WTC11 (cell line): ENCODE measurements around the gene KNTC1. TPM values are rescaled to one million over a fixed set of nuclear protein-coding genes. Genes with fewer than 3 reads are reported as not detected.

Source experiments
- ATAC-seq: fragments of 200-7000 bp; cut with Tn5 transposase; 2 replicates; pipeline ENCODE4 v1.10.0; 2021; ENCODE audit warnings: mild to moderate bottlenecking, moderate library complexity
- CTCF ChIA-PET: fragments of 300-600 bp; sonication (Branson Sonifier 250); formaldehyde crosslinking; loops from one replicate; lab custom pipeline; 2021; ENCODE audit warnings: antibody characterized with exemption; lab: Charles Lee
- POLR2A ChIA-PET: fragments of 350-600 bp; sonication (Branson Sonifier 250); formaldehyde crosslinking; loops from one replicate; lab custom pipeline; 2021; ENCODE audit warnings: antibody characterized with exemption; lab: Charles Lee
- DNase-seq: peaks from one replicate; pipeline ENCODE4 v3.0.0; 2021; ENCODE audit warnings: low spot score
- H3K27ac Mint-ChIP-seq: 2 replicates; pipeline ENCODE4 v1.8.0; 2021; ENCODE audit warnings: mixed read lengths
- H3K27me3 Mint-ChIP-seq: 2 replicates; pipeline ENCODE4 v1.8.0; 2021; ENCODE audit warnings: low read depth, mild to moderate bottlenecking, moderate library complexity, mixed read lengths
- H3K36me3 Mint-ChIP-seq: 2 replicates; pipeline ENCODE4 v1.8.0; 2021; ENCODE audit warnings: mixed read lengths
- H3K4me1 Mint-ChIP-seq: 2 replicates; pipeline ENCODE4 v1.8.0; 2022; ENCODE audit warnings: mixed read lengths
- H3K4me3 Mint-ChIP-seq: 2 replicates; pipeline ENCODE4 v1.8.0; 2021; ENCODE audit warnings: mild to moderate bottlenecking, moderate library complexity, mixed read lengths
- H3K9me3 Mint-ChIP-seq: 2 replicates; pipeline ENCODE4 v1.8.0; 2021; ENCODE audit warnings: mixed read lengths
- CREM ChIP-seq: sonication (generic); formaldehyde crosslinking; IDR thresholded peaks from 2 replicates; pipeline ENCODE4 v1.8.1; 2022; ENCODE audit warnings: mild to moderate bottlenecking, missing genetic modification reagents, moderate library complexity
- E2F1 ChIP-seq: sonication (generic); formaldehyde crosslinking; IDR thresholded peaks from 2 replicates; pipeline ENCODE4 v1.8.0; 2022; ENCODE audit warnings: mild to moderate bottlenecking, missing genetic modification reagents
- ELF4 ChIP-seq: sonication (generic); formaldehyde crosslinking; IDR thresholded peaks from 2 replicates; pipeline ENCODE4 v1.8.1; 2022; ENCODE audit warnings: low read depth, mild to moderate bottlenecking, moderate library complexity, missing genetic modification reagents
- EMX1 ChIP-seq: fragments of 250-450 bp; sonication (Bioruptor Pico); IDR thresholded peaks from 2 replicates; pipeline ENCODE4 v1.8.0; 2021; ENCODE audit warnings: mild to moderate bottlenecking
- FOXK1 ChIP-seq: sonication (generic); formaldehyde crosslinking; IDR thresholded peaks from 2 replicates; pipeline ENCODE4 v1.8.0; 2022; ENCODE audit warnings: mild to moderate bottlenecking, moderate library complexity, missing genetic modification reagents
- FOXP4 ChIP-seq: sonication (generic); formaldehyde crosslinking; IDR thresholded peaks from 2 replicates; pipeline ENCODE4 v1.8.0; 2022; ENCODE audit warnings: mild to moderate bottlenecking, missing genetic modification reagents
- GRHL2 ChIP-seq: fragments of 250-450 bp; sonication (Bioruptor Pico); IDR thresholded peaks from 2 replicates; pipeline ENCODE4 v1.8.0; 2022; ENCODE audit warnings: mild to moderate bottlenecking, moderate library complexity; ENCODE audit not compliant: insufficient replicate concordance, severe bottlenecking
- IRF1 ChIP-seq: sonication (generic); formaldehyde crosslinking; IDR thresholded peaks from 2 replicates; pipeline ENCODE4 v1.8.0; 2023; ENCODE audit warnings: missing genetic modification reagents
- JUN ChIP-seq: sonication (generic); formaldehyde crosslinking; IDR thresholded peaks from 2 replicates; pipeline ENCODE4 v1.8.0; 2023; ENCODE audit warnings: mild to moderate bottlenecking, missing genetic modification reagents
- KAT7 ChIP-seq: sonication (generic); formaldehyde crosslinking; IDR thresholded peaks from 2 replicates; pipeline ENCODE4 v1.8.1; 2023; ENCODE audit warnings: missing genetic modification reagents, mild to moderate bottlenecking, borderline replicate concordance
- MAX ChIP-seq: sonication (generic); formaldehyde crosslinking; IDR thresholded peaks from 2 replicates; pipeline ENCODE4 v1.8.0; 2022; ENCODE audit warnings: mild to moderate bottlenecking, missing genetic modification reagents
- NFE2L1 ChIP-seq: sonication (generic); formaldehyde crosslinking; IDR thresholded peaks from 2 replicates; pipeline ENCODE4 v1.8.1; 2023; ENCODE audit warnings: missing genetic modification reagents
- PRDM15 ChIP-seq: sonication (generic); formaldehyde crosslinking; IDR thresholded peaks from 2 replicates; pipeline ENCODE4 v1.8.0; 2022; ENCODE audit warnings: missing genetic modification reagents
- PREB ChIP-seq: sonication (generic); formaldehyde crosslinking; IDR thresholded peaks from 2 replicates; pipeline ENCODE4 v1.8.1; 2022; ENCODE audit warnings: mild to moderate bottlenecking, missing genetic modification reagents, moderate library complexity, borderline replicate concordance
- SMAD3 ChIP-seq: sonication (generic); formaldehyde crosslinking; IDR thresholded peaks from 2 replicates; pipeline ENCODE4 v1.8.0; 2022; ENCODE audit warnings: missing genetic modification reagents, mild to moderate bottlenecking, borderline replicate concordance
- TCF7 ChIP-seq: sonication (generic); formaldehyde crosslinking; IDR thresholded peaks from 2 replicates; pipeline ENCODE4 v1.8.0; 2022; ENCODE audit warnings: mild to moderate bottlenecking, low read depth, missing genetic modification reagents, moderate library complexity
- TEAD4 ChIP-seq: sonication (generic); formaldehyde crosslinking; IDR thresholded peaks from 2 replicates; pipeline ENCODE4 v1.8.0; 2022; ENCODE audit warnings: mild to moderate bottlenecking, missing genetic modification reagents
- USF1 ChIP-seq: sonication (generic); formaldehyde crosslinking; IDR thresholded peaks from 2 replicates; pipeline ENCODE4 v1.8.0; 2022; ENCODE audit warnings: mild to moderate bottlenecking, missing genetic modification reagents
- USF2 ChIP-seq: sonication (generic); formaldehyde crosslinking; IDR thresholded peaks from 2 replicates; pipeline ENCODE4 v1.8.1; 2023; ENCODE audit warnings: mild to moderate bottlenecking, missing genetic modification reagents, moderate library complexity
- ZNF138 ChIP-seq: sonication (generic); formaldehyde crosslinking; conservative IDR thresholded peaks from 2 replicates; pipeline ENCODE4 v1.8.1; 2022; ENCODE audit warnings: mild to moderate bottlenecking, moderate library complexity, missing genetic modification reagents
- ZNF512 ChIP-seq: sonication (generic); formaldehyde crosslinking; IDR thresholded peaks from 2 replicates; pipeline ENCODE4 v1.8.1; 2022; ENCODE audit warnings: missing genetic modification reagents, borderline replicate concordance
- total RNA-seq: library from RNA; stranded (reverse); gene quantifications from 3 replicates; pipeline ENCODE4 v1.2.3, GENCODE V29; 2021

Gene KNTC1
- total RNA-seq, 1 experiment from 2014 or later: 85.1 TPM

GRCh38 chr12:122495258-122495657, 31.8 kb upstream of the KNTC1 start:
- Mint-ChIP-seq H3K27me3 (no peaks in the 10 kb centered on the region), H3K36me3 (peaks cover 29% of the 10 kb centered on the region), H3K9me3 (no peaks in the 10 kb centered on the region), H3K4me3 (no peak overlapping the region), H3K4me1 (peaks cover 10% of the 10 kb centered on the region), H3K27ac (no peak overlapping the region)
- DNase-seq: no peak
- CTCF ChIA-PET: no interaction called here
- POLR2A ChIA-PET: interaction anchor here (0.7 kb wide), 1 partner anchor 146 kb away, joined by 3 read pairs; no protein-coding TSS in a partner anchor
- TF ChIP-seq USF1 (CRISPR knock-in tag) (no peak), PRDM15 (CRISPR knock-in tag) (no peak), TEAD4 (CRISPR knock-in tag) (no peak), NFE2L1 (CRISPR knock-in tag) (no peak), CREM (no peak), ELF4 (no peak), ZNF138 (no peak), EMX1 (CRISPR knock-in tag) (no peak), ZNF512 (no peak), PREB (no peak), MAX (no peak), USF2 (CRISPR knock-in tag) (no peak), FOXP4 (CRISPR knock-in tag) (no peak)
- no peak for ATAC-seq

- Mint-ChIP-seq H3K9me3 (no peaks in the 10 kb centered on the region), H3K36me3 (peaks cover 17% of the 10 kb centered on the region), H3K4me1 (peaks cover 20% of the 10 kb centered on the region)
- TF ChIP-seq GRHL2 (CRISPR knock-in tag) (no peak), IRF1 (CRISPR knock-in tag) (no peak), TCF7 (CRISPR knock-in tag) (no peak), FOXK1 (CRISPR knock-in tag) (peak; percentile 8; the same call in 1 of the 2 replicates), E2F1 (CRISPR knock-in tag) (no peak), SMAD3 (CRISPR knock-in tag) (no peak), JUN (CRISPR knock-in tag) (0 out of 2 replicates have a peak, but pooled peaks have one; percentile 57), KAT7 (CRISPR knock-in tag) (0 out of 2 replicates have a peak, but pooled peaks have one; percentile 29)
Observed at GRCh38 chr12:122499991-122500684, 26.9 kb upstream of the KNTC1 start.

More at GRCh38 chr12:122499991-122500684, 26.9 kb upstream of the KNTC1 start:
- ChIA-PET POLR2A (interaction anchor here (0.5 to 2.4 kb wide), 14 partner anchors 10 to 1084 kb away, joined by 3 to 46 read pairs (median 4); partner anchors contain the start of genes CLIP1, DIABLO, KNTC1 and MPHOSPH9), CTCF (interaction anchor here (0.6 to 2.1 kb wide), 4 partner anchors 29 to 267 kb away, joined by 3 to 18 read pairs (median 6); no protein-coding TSS in a partner anchor)
- Mint-ChIP-seq H3K27ac (peak overlapping the region; percentile 99), H3K4me3 (peak overlapping the region; percentile 88), H3K27me3 (no peaks in the 10 kb centered on the region)
- ATAC-seq (peak; percentile 3), DNase-seq (peak; percentile 42)
